Calu3 (cell line): ENCODE results near the gene TRAPPC14. TPM values are rescaled to one million over a fixed set of nuclear protein-coding genes. Genes with fewer than 3 reads are reported as not detected.

Source experiments
- BruUV-seq: library from RNA; stranded (reverse); fragments of 400-500 nt; replicated peaks from 2 replicates; lab custom pipeline; 2021; lab: Mats Ljungman, UMichigan
- CTCF ChIA-PET: fragments of 300-600 bp; sonication (Branson Sonifier 250); formaldehyde crosslinking; loops from one replicate; lab custom pipeline; 2022; ENCODE audit warnings: antibody characterized with exemption; lab: Charles Lee
- DNase-seq: peaks from one replicate; pipeline ENCODE4 v3.0.0; 2022
- H3K27ac Mint-ChIP-seq: one replicate; pipeline ENCODE4 v1.8.0; 2022; ENCODE audit warnings: mixed read lengths; ENCODE audit not compliant: unreplicated experiment
- H3K27me3 Mint-ChIP-seq: one replicate; pipeline ENCODE4 v1.8.0; 2022; ENCODE audit warnings: mixed read lengths; ENCODE audit not compliant: unreplicated experiment
- H3K36me3 Mint-ChIP-seq: one replicate; pipeline ENCODE4 v1.8.0; 2022; ENCODE audit warnings: mild to moderate bottlenecking, moderate library complexity, mixed read lengths; ENCODE audit not compliant: insufficient read depth, unreplicated experiment
- H3K4me1 Mint-ChIP-seq: one replicate; pipeline ENCODE4 v1.8.0; 2022; ENCODE audit warnings: mild to moderate bottlenecking, low read depth, mixed read lengths; ENCODE audit not compliant: unreplicated experiment
- H3K4me3 Mint-ChIP-seq: one replicate; pipeline ENCODE4 v1.8.0; 2022; ENCODE audit warnings: mild to moderate bottlenecking, low read depth, moderate library complexity, mixed read lengths; ENCODE audit not compliant: unreplicated experiment
- H3K9me3 Mint-ChIP-seq: one replicate; pipeline ENCODE4 v1.8.0; 2022; ENCODE audit warnings: low read depth, mixed read lengths; ENCODE audit not compliant: unreplicated experiment
- intact Hi-C: fragments of 100-400 bp; cut with micrococcal nuclease; formaldehyde crosslinking; loops from one replicate; pipeline ENCODE4 v1.10.0; 2022; ENCODE audit not compliant: unreplicated experiment
- total RNA-seq: library from RNA; stranded (reverse); gene quantifications from 2 replicates; pipeline ENCODE4 v1.2.3, GENCODE V29; 2022
- TF ChIP-seq, protein P1 (sequence below): fragments of 200-600 bp; IDR thresholded peaks from one replicate; pipeline ENCODE4 v1.8.0; 2022; ENCODE audit warnings: antibody characterized with exemption; ENCODE audit not compliant: unreplicated experiment

TRAPPC14 gene
- total RNA-seq, 1 experiment from 2014 or later, result 17.5 TPM

GRCh38 chr7:100155553-100156317 is 2.8 kb downstream of the TRAPPC14 start:
- Mint-ChIP-seq H3K4me3 (no peak overlapping the region), H3K9me3 (no peaks in the 10 kb centered on the region), H3K27me3 (no peaks in the 10 kb centered on the region), H3K27ac (no peak overlapping the region), H3K36me3 (peaks cover 56% of the 10 kb centered on the region), H3K4me1 (peaks cover 10% of the 10 kb centered on the region)
- CTCF ChIA-PET, result no interaction called here
- no TSS peak for BruUV-seq
- TF ChIP-seq, protein P1, sequence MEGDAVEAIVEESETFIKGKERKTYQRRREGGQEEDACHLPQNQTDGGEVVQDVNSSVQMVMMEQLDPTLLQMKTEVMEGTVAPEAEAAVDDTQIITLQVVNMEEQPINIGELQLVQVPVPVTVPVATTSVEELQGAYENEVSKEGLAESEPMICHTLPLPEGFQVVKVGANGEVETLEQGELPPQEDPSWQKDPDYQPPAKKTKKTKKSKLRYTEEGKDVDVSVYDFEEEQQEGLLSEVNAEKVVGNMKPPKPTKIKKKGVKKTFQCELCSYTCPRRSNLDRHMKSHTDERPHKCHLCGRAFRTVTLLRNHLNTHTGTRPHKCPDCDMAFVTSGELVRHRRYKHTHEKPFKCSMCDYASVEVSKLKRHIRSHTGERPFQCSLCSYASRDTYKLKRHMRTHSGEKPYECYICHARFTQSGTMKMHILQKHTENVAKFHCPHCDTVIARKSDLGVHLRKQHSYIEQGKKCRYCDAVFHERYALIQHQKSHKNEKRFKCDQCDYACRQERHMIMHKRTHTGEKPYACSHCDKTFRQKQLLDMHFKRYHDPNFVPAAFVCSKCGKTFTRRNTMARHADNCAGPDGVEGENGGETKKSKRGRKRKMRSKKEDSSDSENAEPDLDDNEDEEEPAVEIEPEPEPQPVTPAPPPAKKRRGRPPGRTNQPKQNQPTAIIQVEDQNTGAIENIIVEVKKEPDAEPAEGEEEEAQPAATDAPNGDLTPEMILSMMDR, result no peak
- DNase-seq, result no peak
- intact Hi-C loops, result no loop called here

- Mint-ChIP-seq H3K27me3 (no peaks in the 10 kb centered on the region), H3K9me3 (no peaks in the 10 kb centered on the region), H3K27ac (no peak overlapping the region), H3K36me3 (peaks cover 53% of the 10 kb centered on the region), H3K4me3 (no peak overlapping the region), H3K4me1 (peaks cover 19% of the 10 kb centered on the region)
- no peak for DNase-seq
- intact Hi-C loops, result no loop called here
- CTCF ChIA-PET, result no interaction called here
- TF ChIP-seq, protein P1, result no peak
- BruUV-seq, result no TSS peak
Observed at GRCh38 chr7:100154651-100155491, 3.7 kb downstream of the TRAPPC14 start.

- Mint-ChIP-seq H3K36me3 (peaks cover 50% of the 10 kb centered on the region), H3K9me3 (no peaks in the 10 kb centered on the region), H3K4me1 (peaks cover 19% of the 10 kb centered on the region), H3K27me3 (no peaks in the 10 kb centered on the region), H3K27ac (no peak overlapping the region), H3K4me3 (no peak overlapping the region)
- TF ChIP-seq, protein P1, result no peak
- no peak for DNase-seq
- intact Hi-C loops, result no loop called here
- BruUV-seq, result no TSS peak
- CTCF ChIA-PET, result no interaction called here
Observed at GRCh38 chr7:100153708-100154535, 4.6 kb downstream of the TRAPPC14 start.
